Stimulated activated CD8-positive, alpha-beta memory T cell treated with anti-CD3 and anti-CD28 coated beads, Interleukin-7, amount 100 ng/mL, for 48 hours (primary cell): Measurements from ENCODE around the gene RAB11FIP3.
A peak's percentile ranks its signal among the peaks of the same experiment; 100 is the strongest.

ENCODE experiments used
- DNase-seq, 2 donors: peaks; one replicate each; pipeline ENCODE4 v3.0.0-alpha.2; 2020; ENCODE audit warnings: low read depth in 1 of 2; ENCODE audit errors: extremely low read depth in 1 of 2

RAB11FIP3 gene

GRCh38 chr16:561957-562938, 136.8 kb downstream of the RAB11FIP3 start:
- no peak for DNase-seq

GRCh38 chr16:563072-563644, 137.7 kb downstream of the RAB11FIP3 start:
- DNase-seq, result no peak

GRCh38 chr16:564690-565418, 139.4 kb downstream of the RAB11FIP3 start:
- DNase-seq, result no peak

- DNase-seq, result no peak
These were observed 140.2 kb downstream of the RAB11FIP3 start for GRCh38 chr16:565419-566330.

GRCh38 chr16:566475-567372, 141.3 kb downstream of the RAB11FIP3 start, which contains the start of gene NHLRC4:
Gene NHLRC4 (plus strand): TSS chr16:567005. CDS start chr16:568048, 1,043 bp downstream.
- peak in 1 of 2 donors; percentile 39 for DNase-seq

GRCh38 chr16:567373-568256, 142.2 kb downstream of the RAB11FIP3 start:
- DNase-seq, result no peak

GRCh38 chr16:568401-569258, 143.2 kb downstream of the RAB11FIP3 start:
- DNase-seq, result no peak

- peak; percentile 34 to 53 for DNase-seq
These were observed 144.2 kb downstream of the RAB11FIP3 start, which contains the start of gene PIGQ for GRCh38 chr16:569445-570254. Gene PIGQ (plus strand): TSS chr16:569968. CDS start chr16:574075, 4,107 bp downstream.
